GM19467 (cell line): ENCODE results near the gene CFAP221.

Source experiments
- ATAC-seq: cut with Tn5 transposase; IDR thresholded peaks from one replicate; pipeline ENCODE4 v1.9.1; 2021; ENCODE audit warnings: mild to moderate bottlenecking, moderate library complexity; ENCODE audit not compliant: unreplicated experiment

The CFAP221 gene

DNA sequence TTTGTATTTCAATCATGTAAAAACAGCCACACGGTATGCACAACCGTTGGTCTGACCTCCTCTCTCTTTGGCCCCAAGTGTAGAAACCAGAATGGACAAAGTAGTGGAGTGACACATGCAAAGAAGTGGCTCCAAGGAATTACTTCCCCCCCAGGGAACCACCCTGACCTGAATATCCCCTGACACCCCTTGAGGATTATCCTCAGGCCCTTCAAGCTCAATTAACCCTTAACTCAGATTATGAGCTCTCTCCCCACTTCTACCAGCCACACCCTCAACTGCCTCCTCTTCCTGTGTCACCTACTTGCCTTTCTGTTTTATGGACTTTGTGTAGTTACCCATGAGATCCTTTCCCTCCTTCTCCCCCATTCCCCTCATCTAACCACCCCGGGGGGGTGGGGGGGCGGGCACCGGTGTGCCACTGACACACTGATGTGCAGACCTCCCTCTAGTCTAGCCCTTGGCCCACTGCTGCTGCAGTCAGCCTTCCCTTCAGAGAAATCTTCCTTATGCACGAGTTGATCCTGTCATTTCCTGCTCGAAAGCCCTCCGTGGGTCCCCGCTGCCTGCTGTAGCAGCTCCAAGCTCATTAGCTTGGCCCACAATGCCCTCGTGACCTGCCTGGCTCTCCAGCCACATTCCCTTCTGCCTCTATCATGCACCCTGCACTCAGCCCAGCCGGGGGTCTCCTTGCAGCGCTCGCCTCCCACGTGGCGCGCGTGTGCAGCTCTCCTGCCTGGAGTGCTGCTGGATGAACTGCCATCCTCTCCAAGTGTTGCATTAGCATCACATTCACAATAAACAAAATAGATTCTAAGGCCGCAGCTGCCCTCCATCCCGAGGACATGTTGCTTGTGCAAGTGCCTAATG lies 94.7 kb downstream of the CFAP221 start:
- ATAC-seq = no peak

DNA sequence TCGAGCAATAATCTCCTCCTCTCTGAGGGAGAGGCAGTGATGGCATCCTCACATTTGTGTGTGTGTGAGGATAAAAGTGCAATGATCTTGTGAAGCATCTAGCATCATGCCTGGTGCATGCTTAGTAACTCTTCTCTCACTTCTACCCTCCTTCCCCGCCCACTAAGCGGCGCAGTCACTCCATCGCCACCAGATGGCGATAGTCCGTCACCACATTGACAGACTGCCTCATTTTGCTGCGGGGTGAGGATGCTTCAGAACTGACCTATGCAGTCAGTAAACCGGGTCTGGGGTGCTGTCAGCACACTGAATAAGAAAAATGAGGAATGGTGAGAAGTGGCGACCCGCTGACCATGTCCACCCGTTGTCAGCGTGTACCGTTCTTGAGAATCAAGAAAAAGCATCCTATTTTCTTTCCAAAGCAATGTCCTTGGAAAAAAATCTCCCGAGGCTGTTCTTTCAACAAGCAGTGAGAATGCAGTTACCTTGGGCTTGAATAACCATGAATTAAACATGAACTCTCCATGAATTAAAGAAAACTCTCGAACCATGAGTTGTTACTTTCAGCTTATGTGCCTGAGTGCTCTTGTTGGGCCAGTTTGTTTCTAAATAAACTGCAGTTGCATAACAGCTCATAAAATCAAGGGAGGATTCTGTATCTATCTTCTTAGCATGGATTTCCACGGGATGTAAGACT lies 97.5 kb downstream of the CFAP221 start:
- ATAC-seq = peak; percentile 90

DNA sequence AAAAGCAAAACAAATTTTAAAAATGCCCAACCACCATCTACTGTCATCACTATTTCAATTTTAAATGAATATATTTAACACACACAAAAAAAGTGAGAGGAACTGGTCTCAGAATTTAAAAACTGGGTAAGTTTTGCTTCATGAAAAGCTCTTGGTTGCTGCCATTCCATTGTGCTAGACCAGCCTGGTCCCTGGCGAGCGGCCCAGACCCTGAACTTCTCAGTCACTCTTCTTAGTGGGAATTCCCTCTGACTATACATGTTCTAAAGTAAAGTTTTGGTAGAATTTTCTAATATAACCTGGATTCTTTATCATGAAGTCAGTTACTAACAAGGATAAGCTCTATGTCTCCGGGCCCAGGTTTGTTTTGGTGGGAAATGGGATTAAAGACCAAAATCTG lies 99.9 kb downstream of the CFAP221 start:
- ATAC-seq = no peak

DNA sequence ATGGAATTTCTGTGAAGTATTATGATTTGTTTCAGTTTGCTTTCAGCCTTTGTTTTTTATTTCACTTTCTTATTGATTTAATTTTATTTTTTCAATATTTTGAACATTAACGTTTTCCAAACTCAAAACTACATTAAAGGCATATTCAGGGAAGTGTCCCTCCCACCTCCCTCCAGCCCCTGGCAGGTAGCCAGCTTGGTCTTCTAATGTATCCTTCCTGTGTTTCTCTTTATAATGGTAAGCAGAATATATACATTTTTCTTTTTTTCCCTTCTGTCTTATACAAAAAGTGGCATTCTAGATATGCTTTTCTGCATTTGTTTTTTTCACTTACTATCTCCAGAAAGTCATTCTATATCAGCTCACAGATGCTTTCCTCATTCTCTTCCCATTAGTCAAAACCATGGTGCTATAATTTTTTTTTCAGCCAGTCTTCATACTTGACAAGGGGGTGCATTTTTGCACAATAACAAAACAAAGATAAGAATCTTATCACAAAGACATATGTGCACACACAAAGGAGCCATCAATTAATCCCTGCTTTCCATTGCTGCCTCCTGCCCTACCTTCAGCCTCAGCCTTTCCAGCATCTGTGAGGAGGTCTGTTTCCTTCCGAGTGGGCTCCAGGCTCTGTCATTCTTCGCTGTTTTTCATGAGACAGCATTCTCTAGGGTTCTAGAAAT lies 101.1 kb downstream of the CFAP221 start:
- ATAC-seq = no peak

GRCh38 chr2:119646149-119646548 lies 101.9 kb downstream of the CFAP221 start:
- no peak for ATAC-seq

DNA sequence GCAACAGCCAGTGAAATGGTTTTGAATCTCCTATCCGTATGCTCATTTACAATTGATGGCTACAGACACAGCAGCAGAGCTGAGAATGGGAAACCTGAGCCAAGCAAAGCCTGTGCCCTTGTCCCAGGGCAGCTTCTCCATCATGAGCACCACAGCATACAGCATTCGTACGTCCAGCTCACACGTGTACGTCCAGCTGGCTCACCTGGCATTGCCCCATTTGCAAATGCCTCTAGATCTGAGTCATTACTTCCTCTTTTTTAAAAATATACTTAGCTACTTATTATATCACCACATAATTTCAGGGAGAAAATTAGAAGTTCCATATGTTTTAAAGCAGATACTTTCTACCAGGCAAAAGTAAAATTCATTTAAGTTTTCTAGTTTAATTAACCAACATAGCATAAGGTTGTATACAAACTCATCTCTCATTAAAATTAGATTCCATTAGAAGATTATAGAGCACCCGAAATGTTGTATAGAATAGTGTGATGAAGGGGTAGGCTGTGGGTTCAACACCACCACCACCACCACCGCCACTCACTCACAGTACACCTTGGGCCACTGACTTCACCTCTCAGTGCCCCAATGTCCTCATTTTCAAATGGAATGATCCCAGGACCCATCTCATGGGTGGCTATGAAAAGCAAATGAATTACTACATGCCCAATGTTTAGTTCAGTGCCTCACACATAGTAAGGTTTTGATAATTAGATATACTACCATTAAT lies 103.4 kb downstream of the CFAP221 start:
- ATAC-seq = peak; percentile 88

DNA sequence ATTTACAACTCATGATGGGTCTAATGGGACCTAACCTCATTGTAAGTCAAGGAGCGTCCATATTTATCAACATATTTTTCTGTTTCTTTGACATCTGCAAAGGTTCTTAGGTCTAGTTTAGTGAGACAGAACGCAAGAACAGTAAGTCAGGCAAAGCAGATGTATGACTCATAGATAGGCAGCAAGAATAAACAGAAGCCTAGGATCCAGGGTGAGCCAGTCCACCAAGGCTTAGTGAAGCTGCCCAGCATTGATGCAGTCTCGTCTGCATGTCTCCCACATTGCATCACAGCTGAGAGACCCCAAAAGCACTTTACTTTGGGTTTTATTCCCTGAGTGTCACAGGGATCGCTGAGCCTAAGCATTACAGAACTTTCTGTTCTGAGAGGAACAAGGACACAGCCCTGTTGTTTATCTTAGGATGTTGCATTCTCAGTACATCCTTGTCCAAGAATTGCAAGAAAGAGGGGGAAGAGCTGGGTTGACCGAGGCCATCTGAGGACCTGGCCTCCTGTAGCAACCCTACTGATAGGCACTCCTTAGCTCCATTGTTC lies 105.2 kb downstream of the CFAP221 start:
- no peak for ATAC-seq

DNA sequence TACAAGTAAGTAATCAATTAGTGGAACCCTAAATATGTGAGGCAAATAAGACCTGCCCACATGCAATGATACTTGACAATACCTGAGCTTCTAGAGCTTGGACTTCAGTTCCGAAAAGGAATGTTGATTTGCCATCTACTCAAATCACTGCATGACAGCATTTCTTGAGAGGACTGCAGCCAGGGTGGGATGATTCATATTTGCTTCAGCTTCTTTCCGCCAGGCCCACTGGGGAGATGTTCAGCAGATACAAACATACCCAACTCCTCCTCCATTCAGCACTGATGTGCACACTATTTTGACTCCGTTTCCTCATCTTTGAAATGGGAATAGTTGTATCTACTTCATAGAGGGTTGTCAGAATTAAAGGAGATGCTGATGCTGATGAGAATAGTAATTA lies 106.0 kb downstream of the CFAP221 start:
- no peak for ATAC-seq

DNA sequence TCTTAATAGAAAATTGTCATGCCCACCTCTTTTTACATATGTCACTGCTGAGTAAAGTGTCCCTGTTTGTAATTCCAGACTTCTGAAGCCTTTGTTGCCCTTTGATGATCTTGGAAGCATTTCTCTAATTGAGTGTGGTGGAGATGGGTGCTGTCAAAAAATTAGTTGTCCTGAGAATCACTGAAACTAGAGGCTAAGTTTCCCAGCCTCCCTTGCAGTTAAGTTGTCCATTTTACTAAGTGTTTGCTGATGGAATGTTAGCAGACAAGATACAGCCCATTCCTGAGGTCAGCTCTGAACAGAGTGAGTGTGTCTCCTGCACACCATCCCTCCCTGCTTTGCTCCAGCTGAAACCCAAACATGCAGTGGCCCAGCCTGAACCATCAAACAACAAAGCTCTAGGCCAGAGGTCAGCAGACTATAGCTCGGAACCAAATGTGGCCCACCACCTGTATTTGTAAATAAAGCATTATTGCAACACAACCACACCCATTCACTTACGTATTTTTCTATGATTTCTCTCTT lies 106.7 kb downstream of the CFAP221 start:
- no peak for ATAC-seq

GRCh38 chr2:119657466-119658145 lies 113.4 kb downstream of the CFAP221 start:
- ATAC-seq = no peak

- no peak for ATAC-seq
These were observed 115.5 kb downstream of the CFAP221 start for GRCh38 chr2:119659601-119660342.

- no peak for ATAC-seq
These were observed 116.1 kb downstream of the CFAP221 start for GRCh38 chr2:119660343-119660658.

DNA sequence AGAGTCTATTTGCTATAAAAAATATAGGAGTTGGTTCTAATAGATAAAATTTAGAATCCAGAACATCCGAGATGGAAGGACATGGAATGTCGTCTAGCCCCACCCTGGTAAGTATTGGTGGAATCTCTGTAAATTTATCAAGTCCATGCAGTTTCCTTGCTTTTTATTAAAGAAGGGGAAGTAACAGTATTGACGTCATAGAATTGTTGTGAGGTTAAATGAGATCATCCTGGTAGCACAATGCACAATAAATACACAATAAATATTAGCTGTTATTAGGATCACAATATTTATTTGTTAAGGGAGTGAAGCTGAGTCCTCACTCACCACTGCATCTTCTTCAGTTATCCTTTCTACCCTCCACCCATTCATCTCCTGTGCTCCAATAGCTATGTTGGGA lies 118.0 kb downstream of the CFAP221 start:
- ATAC-seq = no peak

- no peak for ATAC-seq
These were observed 124.3 kb downstream of the CFAP221 start for GRCh38 chr2:119668546-119668945.

- no peak for ATAC-seq
These were observed 126.8 kb downstream of the CFAP221 start for GRCh38 chr2:119671016-119671415.

GRCh38 chr2:119671752-119672151 lies 127.5 kb downstream of the CFAP221 start:
- no peak for ATAC-seq

DNA sequence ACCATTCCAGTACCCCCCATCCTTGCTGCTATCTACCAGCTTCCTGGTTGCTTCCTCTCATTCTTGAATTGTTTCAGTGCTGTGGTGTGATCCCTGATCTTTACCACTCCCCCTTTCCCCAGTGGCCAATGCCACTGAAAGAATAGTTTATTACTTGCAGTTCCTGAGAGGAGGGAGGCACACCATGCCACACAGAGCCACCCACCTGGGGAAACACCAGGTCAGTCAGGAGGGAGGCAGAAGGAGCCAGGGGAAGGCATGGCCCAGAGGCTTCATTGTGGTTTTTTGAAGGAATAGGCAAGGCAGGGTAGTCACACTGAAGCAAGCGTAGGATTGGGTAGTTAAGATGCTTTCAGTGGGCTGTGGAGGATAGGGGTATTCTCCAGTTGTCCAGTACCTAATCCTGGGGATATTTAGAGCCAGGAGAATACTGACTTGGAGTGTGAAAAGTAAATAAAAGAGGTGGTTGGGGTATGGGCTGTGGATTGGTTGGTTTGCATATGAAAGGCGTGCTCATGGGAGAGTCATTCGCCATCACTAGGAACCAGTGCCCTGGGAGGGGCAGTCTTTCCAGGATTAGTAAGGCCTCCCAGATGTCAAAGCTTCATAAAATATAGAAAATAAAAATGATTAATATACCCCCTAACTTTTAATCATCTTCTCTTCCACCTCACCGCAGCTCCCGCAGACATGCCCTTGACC lies 128.1 kb downstream of the CFAP221 start:
- ATAC-seq = no peak

DNA sequence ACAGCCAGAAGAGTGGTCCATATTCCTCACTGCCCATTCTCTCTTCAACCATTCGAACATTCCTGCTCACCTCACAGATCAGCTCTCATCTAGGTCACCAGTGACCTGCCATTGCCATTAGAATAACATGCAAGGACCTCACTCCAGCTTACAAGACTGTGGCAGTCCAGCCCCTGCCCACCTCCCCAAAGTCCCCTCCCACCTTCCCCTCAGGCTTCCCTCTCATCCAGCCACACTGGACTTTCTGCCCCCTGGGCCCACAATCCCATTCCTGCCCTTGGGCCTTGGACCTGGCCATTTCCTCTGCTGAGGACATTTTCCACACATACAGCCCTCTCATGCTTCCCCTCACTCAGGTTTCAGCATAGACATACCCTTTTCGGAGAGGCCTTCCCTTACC lies 129.5 kb downstream of the CFAP221 start:
- no peak for ATAC-seq
